Mesenchymal stem cell (in vitro differentiated cells and primary cell): ENCODE data around the gene TSSK6.

Experiments
- DNase-seq: peaks from one replicate; pipeline ENCODE4 v3.0.0-alpha.2; 2013
- H2AFZ ChIP-seq: one replicate; pipeline ENCODE4 v1.6.1; 2013; ENCODE audit warnings: low read depth, mild to moderate bottlenecking, control low read depth, inconsistent platforms, low read length, moderate library complexity
- H2AK5ac ChIP-seq: 2 replicates; pipeline ENCODE4 v1.6.1; 2013; ENCODE audit warnings: low read length, moderate library complexity, mild to moderate bottlenecking, inconsistent platforms; ENCODE audit not compliant: severe bottlenecking
- H2BK120ac ChIP-seq: one replicate; pipeline ENCODE4 v1.6.1; 2013; ENCODE audit warnings: low read depth, mild to moderate bottlenecking, inconsistent platforms, low read length, moderate library complexity
- H2BK12ac ChIP-seq, 2 experiments: one replicate each; pipeline ENCODE4 v1.6.1; 2013; ENCODE audit warnings: inconsistent platforms in 2 of 2, low read length in 2 of 2, mild to moderate bottlenecking in 2 of 2, moderate library complexity in 2 of 2, control low read depth in 1 of 2
- H2BK15ac ChIP-seq: one replicate; pipeline ENCODE4 v1.6.1; 2013; ENCODE audit warnings: mild to moderate bottlenecking, low read depth, inconsistent platforms; ENCODE audit not compliant: poor library complexity, severe bottlenecking
- H2BK5ac ChIP-seq: 2 replicates; pipeline ENCODE4 v1.6.1; 2013; ENCODE audit warnings: low read depth, mild to moderate bottlenecking, low read length, control low read depth, inconsistent platforms; ENCODE audit not compliant: poor library complexity, severe bottlenecking
- H3K14ac ChIP-seq, 2 experiments: one replicate each; pipeline ENCODE4 v1.6.1; 2013; ENCODE audit warnings: inconsistent platforms in 2 of 2, low read length in 2 of 2, control low read depth in 1 of 2, mild to moderate bottlenecking in 1 of 2, moderate library complexity in 1 of 2
- H3K18ac ChIP-seq, 2 experiments: one replicate each; pipeline ENCODE4 v1.6.1; 2013; ENCODE audit warnings: inconsistent platforms in 2 of 2, low read length in 2 of 2, control low read depth in 1 of 2, low read depth in 1 of 2, mild to moderate bottlenecking in 1 of 2
- H3K23ac ChIP-seq, 2 experiments: one replicate each; pipeline ENCODE4 v1.6.1; 2013; ENCODE audit warnings: inconsistent platforms in 2 of 2, low read length in 2 of 2, mild to moderate bottlenecking in 2 of 2, moderate library complexity in 2 of 2, control low read depth in 1 of 2
- H3K27ac ChIP-seq: 2 replicates; pipeline ENCODE4 v1.5.1; 2013; ENCODE audit warnings: mild to moderate bottlenecking, moderate library complexity, low read length, control low read depth, inconsistent platforms; ENCODE audit not compliant: poor library complexity, severe bottlenecking
- H3K27me3 ChIP-seq, 2 experiments: 2 replicates each; pipeline versions ENCODE4 v1.6.1 to v1.7.0; 2013; ENCODE audit warnings: low read length in 2 of 2, mild to moderate bottlenecking in 2 of 2, moderate library complexity in 2 of 2, control low read depth in 1 of 2, inconsistent platforms in 1 of 2; ENCODE audit not compliant: control insufficient read depth in 1 of 2, insufficient read depth in 1 of 2
- H3K36me3 ChIP-seq, 2 experiments: 2 replicates each; pipeline versions ENCODE4 v1.6.1 to v1.7.0; 2013; ENCODE audit warnings: low read length in 2 of 2, control low read depth in 1 of 2, inconsistent platforms in 1 of 2, low read depth in 1 of 2, mild to moderate bottlenecking in 1 of 2; ENCODE audit not compliant: insufficient read depth in 2 of 2, control insufficient read depth in 1 of 2
- H3K4ac ChIP-seq, 2 experiments: one replicate each; pipeline ENCODE4 v1.6.1; 2013; ENCODE audit warnings: inconsistent platforms in 2 of 2, low read length in 2 of 2, mild to moderate bottlenecking in 2 of 2, moderate library complexity in 2 of 2, control low read depth in 1 of 2, low read depth in 1 of 2
- H3K4me1 ChIP-seq: 2 replicates; pipeline ENCODE4 v1.6.1; 2013; ENCODE audit warnings: low read depth, low read length, control low read depth; ENCODE audit not compliant: control insufficient read depth, insufficient read depth
- H3K4me2 ChIP-seq: 2 replicates; pipeline ENCODE4 v1.6.1; 2013; ENCODE audit warnings: low read length, mild to moderate bottlenecking, inconsistent platforms; ENCODE audit not compliant: poor library complexity, severe bottlenecking
- H3K4me3 ChIP-seq, 2 experiments: 2 replicates each; pipeline versions ENCODE4 v1.5.1 to v1.7.0; 2013; ENCODE audit warnings: low read length in 2 of 2, mild to moderate bottlenecking in 2 of 2, control low read depth in 1 of 2, low read depth in 1 of 2; ENCODE audit not compliant: insufficient read depth in 1 of 2
- H3K79me1 ChIP-seq: replicated peaks from 2 replicates; pipeline ENCODE4 v1.6.1; 2013; ENCODE audit warnings: mild to moderate bottlenecking, control low read depth, low read length, inconsistent platforms; ENCODE audit not compliant: poor library complexity, severe bottlenecking
- H3K9ac ChIP-seq: 2 replicates; pipeline ENCODE4 v1.7.0; 2013; ENCODE audit warnings: mild to moderate bottlenecking, low read length, moderate library complexity
- H3K9me3 ChIP-seq: 2 replicates; pipeline ENCODE4 v1.7.0; 2013; ENCODE audit warnings: mild to moderate bottlenecking, low read length; ENCODE audit not compliant: control insufficient read depth
- H4K8ac ChIP-seq: one replicate; pipeline ENCODE4 v1.6.1; 2013; ENCODE audit warnings: inconsistent platforms, mild to moderate bottlenecking, low read length, moderate library complexity
- H4K91ac ChIP-seq: one replicate; pipeline ENCODE4 v1.6.1; 2013; ENCODE audit warnings: mild to moderate bottlenecking, low read length, inconsistent platforms
- WGBS: methylation state at CpG from one replicate; pipeline ENCODE4 v1.1.7; 2013; ENCODE audit warnings: mixed read lengths; 5-methylcytosine and 5-hydroxymethylcytosine counted together

Gene TSSK6

DNA sequence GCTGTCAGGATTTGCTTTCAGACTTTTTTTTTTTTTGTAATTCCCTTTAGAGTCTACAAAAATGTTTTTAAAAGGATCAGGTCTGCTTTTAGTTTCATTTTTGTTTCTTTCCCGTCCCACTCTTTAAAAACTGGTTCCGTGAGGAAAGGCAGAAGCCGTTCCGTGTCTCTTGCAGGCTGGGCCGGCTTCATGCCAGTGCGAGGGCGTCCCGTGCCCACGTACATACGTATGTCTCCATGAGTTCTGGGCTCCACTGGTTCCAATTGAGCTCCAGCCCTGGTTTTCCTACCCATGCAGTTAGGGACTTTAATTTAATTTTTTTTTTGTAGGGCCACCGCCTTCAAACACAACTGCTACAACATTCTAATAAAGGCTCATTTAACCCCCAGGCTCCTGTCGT lies 8.8 kb downstream of the TSSK6 start:
- Histone ChIP-seq H3K27me3 (no peaks in the 10 kb centered on the region), H2BK5ac (no peak overlapping the region), H2AK5ac (no peak overlapping the region), H3K14ac (no peak overlapping the region), H2BK15ac (no peak overlapping the region), H3K9me3 (no peaks in the 10 kb centered on the region), H2BK120ac (no peak overlapping the region), H3K4me3 (no peak overlapping the region), H3K4ac (no peak overlapping the region), H3K23ac (no peak overlapping the region), H3K27ac (no peak overlapping the region), H3K79me1 (peaks cover 31% of the 10 kb centered on the region), H3K36me3 (peaks cover 67 to 72% of the 10 kb centered on the region in 2 experiments), H3K9ac (peak overlapping the region; percentile 22), H3K4me1 (no peaks in the 10 kb centered on the region), H2AFZ (no peak overlapping the region), H4K91ac (no peak overlapping the region), H3K4me2 (no peak overlapping the region), H2BK12ac (no peak overlapping the region), H4K8ac (no peak overlapping the region), H3K18ac (no peak overlapping the region)
- WGBS, result 98% methylated on average over 11 of the region's 12 CpGs
- DNase-seq, result no peak

DNA sequence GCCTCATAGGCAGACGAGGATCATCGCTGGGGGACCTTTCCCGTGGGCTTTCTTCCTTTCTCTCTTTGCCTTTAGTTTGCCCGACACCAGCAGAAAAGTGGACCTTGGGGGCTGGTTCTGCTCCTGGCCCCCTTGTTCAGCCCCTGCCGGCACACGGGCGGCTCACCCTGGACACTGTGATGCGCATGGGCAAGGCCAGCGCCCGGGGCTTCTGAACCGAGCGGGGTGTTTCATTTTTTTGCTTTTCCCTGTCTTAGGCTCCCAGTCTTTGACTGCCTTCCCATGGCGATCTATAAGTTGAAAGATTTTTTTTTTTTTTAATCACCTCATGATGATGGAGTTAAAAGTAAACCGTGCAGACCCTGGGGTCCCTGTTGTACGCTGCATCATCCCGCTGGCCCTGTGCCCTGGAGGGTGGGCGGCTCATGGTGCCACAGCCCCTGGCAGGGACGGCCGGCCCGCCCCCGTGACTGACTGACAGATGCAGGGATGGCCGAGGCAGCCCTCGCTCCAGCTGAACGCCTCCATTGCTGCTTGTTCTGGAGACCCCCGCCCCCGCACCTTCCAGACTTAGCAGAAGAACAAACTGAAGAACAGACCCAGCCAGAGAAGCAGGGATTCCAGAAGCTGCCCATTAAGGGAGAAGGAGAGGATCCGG lies 9.6 kb downstream of the TSSK6 start:
- no peak overlapping the region for H3K23ac ChIP-seq
- no peak overlapping the region for H2BK5ac ChIP-seq
- no peak overlapping the region for H3K4me2 ChIP-seq
- no peak overlapping the region for H3K14ac ChIP-seq
- H2AK5ac ChIP-seq, result no peak overlapping the region
- no peak overlapping the region for H3K4ac ChIP-seq
- no peaks in the 10 kb centered on the region for H3K27me3 ChIP-seq
- DNase-seq, result no peak
- H3K9me3 ChIP-seq, result no peaks in the 10 kb centered on the region
- H2BK120ac ChIP-seq, result no peak overlapping the region
- no peak overlapping the region for H2BK12ac ChIP-seq
- H3K4me1 ChIP-seq, result no peaks in the 10 kb centered on the region
- H3K36me3 ChIP-seq, result peaks cover 74 to 80% of the 10 kb centered on the region in 2 experiments
- no peak overlapping the region for H4K8ac ChIP-seq
- H3K9ac ChIP-seq, result no peak overlapping the region
- H4K91ac ChIP-seq, result no peak overlapping the region
- no peak overlapping the region for H3K4me3 ChIP-seq
- H3K18ac ChIP-seq, result no peak overlapping the region
- peaks cover 33% of the 10 kb centered on the region for H3K79me1 ChIP-seq
- no peak overlapping the region for H2BK15ac ChIP-seq
- 99% methylated on average over 25 of the region's 27 CpGs for WGBS
- H3K27ac ChIP-seq, result no peak overlapping the region
- no peak overlapping the region for H2AFZ ChIP-seq

DNA sequence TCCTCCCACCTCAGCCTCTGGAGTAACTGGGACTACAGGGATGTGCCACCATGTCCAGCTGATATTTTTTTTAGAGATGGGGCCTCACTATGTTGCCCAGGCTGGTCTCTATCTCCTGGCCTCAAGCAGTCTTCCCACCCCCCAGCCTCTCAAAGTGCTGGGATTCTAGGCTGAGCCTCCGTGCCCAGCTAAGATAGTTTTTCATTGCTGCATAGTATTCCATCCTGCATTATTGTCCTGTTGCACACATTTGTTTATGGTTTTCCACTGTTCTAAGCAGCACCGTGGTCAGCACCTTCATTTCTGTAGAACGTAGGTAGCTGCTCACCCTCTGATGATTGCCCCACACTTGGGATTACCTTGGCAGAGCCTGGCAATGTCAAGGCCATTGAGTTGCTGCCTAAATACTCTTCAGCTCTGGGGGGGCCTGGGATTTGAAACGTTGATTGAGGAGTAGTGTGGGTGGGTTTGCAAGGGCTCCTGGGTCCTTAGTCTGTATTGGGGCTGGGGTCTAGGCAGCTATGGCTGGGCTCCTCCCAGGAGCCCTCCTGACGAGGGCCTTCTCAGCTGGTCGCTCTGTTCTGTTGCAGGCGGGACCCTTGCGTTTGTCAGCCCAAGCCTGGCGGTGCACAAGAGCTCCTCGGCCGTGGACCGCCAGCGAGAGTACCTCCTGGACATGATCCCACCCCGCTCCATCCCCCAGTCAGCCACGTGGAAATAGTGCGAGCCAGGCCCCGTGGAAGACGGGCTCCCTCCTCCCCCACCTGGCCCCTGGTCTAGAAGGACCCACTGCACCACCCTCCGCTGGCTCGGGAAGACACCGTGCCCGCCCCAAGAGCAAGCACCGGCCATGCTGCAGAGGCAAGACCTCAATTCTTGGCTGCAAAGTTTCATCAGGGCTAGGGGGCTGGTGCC lies 10.3 kb downstream of the TSSK6 start:
- H3K14ac ChIP-seq, result no peak overlapping the region

More for the DNA sequence above, 10.3 kb downstream of the TSSK6 start:
- H2BK120ac ChIP-seq, result no peak overlapping the region
- H3K18ac ChIP-seq, result no peak overlapping the region
- H3K9ac ChIP-seq, result no peak overlapping the region
- no peak overlapping the region for H2BK5ac ChIP-seq
- no peaks in the 10 kb centered on the region for H3K4me1 ChIP-seq
- H3K79me1 ChIP-seq, result peaks cover 39% of the 10 kb centered on the region
- no peak overlapping the region for H4K8ac ChIP-seq
- no peak overlapping the region for H2BK12ac ChIP-seq
- H3K23ac ChIP-seq, result no peak overlapping the region
- H3K27me3 ChIP-seq, result no peaks in the 10 kb centered on the region
- H2AFZ ChIP-seq, result no peak overlapping the region
- H3K4me2 ChIP-seq, result no peak overlapping the region
- no peak overlapping the region for H2BK15ac ChIP-seq
- H2AK5ac ChIP-seq, result no peak overlapping the region
- 96% methylated on average over 23 of the region's 23 CpGs for WGBS
- H3K9me3 ChIP-seq, result no peaks in the 10 kb centered on the region
- DNase-seq, result no peak
- H3K4ac ChIP-seq, result no peak overlapping the region
- H3K36me3 ChIP-seq, result peaks cover 82 to 88% of the 10 kb centered on the region in 2 experiments
- no peak overlapping the region for H3K4me3 ChIP-seq
- no peak overlapping the region for H3K27ac ChIP-seq
- no peak overlapping the region for H4K91ac ChIP-seq
